Activated B cell treated with CpG ODN at 0.5 μM for 24 hours (primary cell): Measurements from ENCODE around the gene PDGFRB. TPM values are rescaled to one million over a fixed set of nuclear protein-coding genes. Genes with fewer than 3 reads are reported as not detected.
"Not testable (repeated sequence)": the region's sequence is repeated elsewhere in the genome, so short reads cannot be mapped to it uniquely, and the experiment has no call there.

Experiments used
- ATAC-seq: fragments of 200-7000 bp; cut with Tn5 transposase; one replicate; pipeline ENCODE4 v1.10.0; 2021; ENCODE audit warnings: low read depth, mild to moderate bottlenecking, moderate library complexity
- CTCF ChIA-PET: fragments of 350-600 bp; sonication (Branson Sonifier 250); formaldehyde crosslinking; loops from one replicate; lab custom pipeline; 2021; ENCODE audit warnings: antibody characterized with exemption; lab: Charles Lee
- POLR2A ChIA-PET: fragments of 350-600 bp; sonication (Branson Sonifier 250); formaldehyde crosslinking; loops from one replicate; lab custom pipeline; 2021; ENCODE audit warnings: antibody characterized with exemption; lab: Charles Lee
- DNase-seq: peaks from one replicate; pipeline ENCODE4 v3.0.0; 2022
- H3K27ac Mint-ChIP-seq: one replicate; pipeline ENCODE4 v1.8.0; 2020; ENCODE audit warnings: mixed read lengths
- H3K27me3 Mint-ChIP-seq: one replicate; pipeline ENCODE4 v1.8.0; 2021; ENCODE audit warnings: mixed read lengths
- H3K36me3 Mint-ChIP-seq: one replicate; pipeline ENCODE4 v1.8.0; 2021; ENCODE audit warnings: low read depth, mixed read lengths
- H3K4me1 Mint-ChIP-seq: one replicate; pipeline ENCODE4 v1.8.0; 2021; ENCODE audit warnings: mixed read lengths
- H3K4me3 Mint-ChIP-seq: one replicate; pipeline ENCODE4 v1.8.0; 2020; ENCODE audit warnings: mild to moderate bottlenecking, mixed read lengths
- H3K9me3 Mint-ChIP-seq: one replicate; pipeline ENCODE4 v1.8.0; 2020; ENCODE audit warnings: mixed read lengths
- CTCF ChIP-seq: fragments of 200-600 bp; IDR thresholded peaks from one replicate; pipeline ENCODE4 v1.8.0; 2022; ENCODE audit warnings: antibody characterized with exemption, mild to moderate bottlenecking
- intact Hi-C: fragments of 100-400 bp; cut with micrococcal nuclease; formaldehyde crosslinking; loops from one replicate; pipeline ENCODE4 v1.15.1; 2024
- total RNA-seq: library from RNA; stranded (reverse); gene quantifications from 2 replicates; pipeline ENCODE4 v1.2.3, GENCODE V29; 2022

The PDGFRB gene
- total RNA-seq, 1 donor from 2014 or later = 1.8 TPM

- intact Hi-C loops = no loop called here
- peaks cover 3% of the 10 kb centered on the region for H3K27me3 Mint-ChIP-seq
- no peak overlapping the region for H3K4me3 Mint-ChIP-seq
- H3K9me3 Mint-ChIP-seq = no peaks in the 10 kb centered on the region
- no peak overlapping the region for H3K27ac Mint-ChIP-seq
- no peaks in the 10 kb centered on the region for H3K36me3 Mint-ChIP-seq
- no peak for ATAC-seq
- no peak for TF ChIP-seq CTCF
- POLR2A ChIA-PET = no interaction called here
- DNase-seq = no peak
- H3K4me1 Mint-ChIP-seq = peaks cover 5% of the 10 kb centered on the region
- CTCF ChIA-PET = no interaction called here
Measured at GRCh38 chr5:150092159-150092787, 63.4 kb downstream of the PDGFRB start.

- no peak for DNase-seq
- no peak for TF ChIP-seq CTCF
- ChIA-PET POLR2A (no interaction called here), CTCF (no interaction called here)
- Mint-ChIP-seq H3K36me3 (no peaks in the 10 kb centered on the region), H3K27me3 (peaks cover 6% of the 10 kb centered on the region), H3K4me3 (no peak within 1 kb of the TSS), H3K4me1 (peaks cover 32% of the 10 kb centered on the region), H3K27ac (no peak within 1 kb of the TSS), H3K9me3 (no peaks in the 10 kb centered on the region)
- intact Hi-C loops = no loop called here
- ATAC-seq = no peak
Measured at GRCh38 chr5:150085950-150086715, 69.5 kb downstream of the PDGFRB start, which contains the start of gene CSF1R. CSF1R (minus strand) TSS chr5:150086554; CDS start chr5:150086427, 127 bp downstream.

GRCh38 chr5:150085191-150085912 lies 70.3 kb downstream of the PDGFRB start:
- DNase-seq (no peak), ATAC-seq (no peak)
- Mint-ChIP-seq H3K27me3 (peaks cover 6% of the 10 kb centered on the region), H3K36me3 (no peaks in the 10 kb centered on the region), H3K27ac (no peak overlapping the region), H3K9me3 (no peaks in the 10 kb centered on the region), H3K4me3 (no peak overlapping the region), H3K4me1 (peaks cover 37% of the 10 kb centered on the region)
- TF ChIP-seq CTCF = no peak
- intact Hi-C loops = no loop called here
- POLR2A ChIA-PET = no interaction called here
- CTCF ChIA-PET = no interaction called here

- peaks cover 37% of the 10 kb centered on the region for H3K4me1 Mint-ChIP-seq
- DNase-seq, H3K27me3 Mint-ChIP-seq, CTCF ChIA-PET, H3K4me3 Mint-ChIP-seq, H3K9me3 Mint-ChIP-seq, intact Hi-C loops, POLR2A ChIA-PET, H3K36me3 Mint-ChIP-seq, H3K27ac Mint-ChIP-seq, ATAC-seq: not testable (repeated sequence)
Measured at GRCh38 chr5:150084754-150085153, 70.9 kb downstream of the PDGFRB start.

- POLR2A ChIA-PET = no interaction called here
- TF ChIP-seq CTCF = no peak
- ATAC-seq (no peak), DNase-seq (no peak)
- CTCF ChIA-PET = no interaction called here
- Mint-ChIP-seq H3K27me3 (peaks cover 6% of the 10 kb centered on the region), H3K9me3 (no peaks in the 10 kb centered on the region), H3K27ac (no peak overlapping the region), H3K36me3 (no peaks in the 10 kb centered on the region), H3K4me1 (peaks cover 32% of the 10 kb centered on the region), H3K4me3 (no peak overlapping the region)
- intact Hi-C loops = no loop called here
Measured at GRCh38 chr5:150082889-150083288, 72.8 kb downstream of the PDGFRB start.
